D341Med (cell line): ENCODE results near the gene DPCD.
A peak's percentile ranks its signal among the peaks of the same experiment; 100 is the strongest.
"Not testable (repeated sequence)": the region's sequence is repeated elsewhere in the genome, so short reads cannot be mapped to it uniquely, and the experiment has no call there.

Experiments
- DNase-seq: peaks from one replicate; pipeline ENCODE4 v3.0.0; 2012; ENCODE audit warnings: low spot score

Gene DPCD

DNA sequence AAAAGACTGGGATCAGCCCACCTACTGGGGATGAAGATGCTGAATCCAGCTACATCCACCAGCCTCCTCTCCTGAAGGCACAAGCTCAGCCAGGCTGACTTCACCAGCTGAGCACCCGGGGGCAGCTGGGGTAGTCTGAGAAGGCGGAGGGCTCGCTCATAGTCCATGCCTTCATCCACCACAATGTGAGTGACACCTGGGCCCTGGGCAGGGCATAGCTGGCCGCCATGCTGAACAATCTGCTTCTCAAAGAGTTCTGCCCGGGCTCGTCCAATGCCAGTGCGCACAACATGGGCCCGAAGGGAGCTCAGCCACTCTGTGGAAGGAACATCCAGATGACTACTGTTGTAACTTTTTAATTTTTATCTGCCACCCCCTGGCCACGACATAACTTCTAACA lies 2.3 kb upstream of the DPCD start:
- no peak for DNase-seq

DNA sequence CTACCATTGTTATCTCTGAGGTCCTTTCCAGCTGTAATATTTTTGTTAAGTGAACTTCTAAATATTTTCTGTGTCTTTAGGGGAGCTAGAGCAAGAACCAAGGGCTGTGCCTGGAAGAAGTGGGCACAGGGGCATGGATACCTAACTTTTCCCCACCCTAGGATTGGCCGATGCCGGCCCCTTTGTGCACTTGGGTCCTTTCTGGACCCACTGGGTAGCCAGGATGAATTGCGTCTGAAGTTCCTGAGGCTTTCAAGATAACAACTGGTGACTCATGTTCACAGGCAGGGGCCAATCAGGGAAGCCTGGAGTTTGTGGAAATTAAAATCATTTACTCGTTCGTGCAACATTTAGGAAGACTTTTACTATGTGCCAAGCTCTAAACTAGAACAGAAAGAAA lies 758 bp downstream of the DPCD start:
- no peak for DNase-seq

DNA sequence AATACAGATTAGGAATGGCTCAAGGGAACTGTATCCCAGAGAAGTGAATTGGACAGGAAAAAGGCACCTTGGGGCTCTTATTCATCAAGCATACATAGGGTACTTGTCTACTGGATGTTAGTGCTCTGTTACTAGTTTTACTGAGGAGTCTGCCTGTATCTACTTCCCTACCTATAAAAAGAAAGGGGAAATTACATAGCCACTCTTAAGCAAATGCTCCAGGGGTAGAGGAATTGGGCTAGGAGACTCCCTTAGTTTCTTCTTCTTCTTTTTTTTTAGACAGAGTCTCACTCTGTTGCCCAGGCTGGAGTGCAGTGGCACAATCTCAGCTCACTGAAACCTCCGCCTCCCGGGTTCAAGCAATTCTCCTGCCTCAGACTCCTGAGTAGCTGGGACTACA lies 5.2 kb downstream of the DPCD start:
- DNase-seq = not testable (repeated sequence)

DNA sequence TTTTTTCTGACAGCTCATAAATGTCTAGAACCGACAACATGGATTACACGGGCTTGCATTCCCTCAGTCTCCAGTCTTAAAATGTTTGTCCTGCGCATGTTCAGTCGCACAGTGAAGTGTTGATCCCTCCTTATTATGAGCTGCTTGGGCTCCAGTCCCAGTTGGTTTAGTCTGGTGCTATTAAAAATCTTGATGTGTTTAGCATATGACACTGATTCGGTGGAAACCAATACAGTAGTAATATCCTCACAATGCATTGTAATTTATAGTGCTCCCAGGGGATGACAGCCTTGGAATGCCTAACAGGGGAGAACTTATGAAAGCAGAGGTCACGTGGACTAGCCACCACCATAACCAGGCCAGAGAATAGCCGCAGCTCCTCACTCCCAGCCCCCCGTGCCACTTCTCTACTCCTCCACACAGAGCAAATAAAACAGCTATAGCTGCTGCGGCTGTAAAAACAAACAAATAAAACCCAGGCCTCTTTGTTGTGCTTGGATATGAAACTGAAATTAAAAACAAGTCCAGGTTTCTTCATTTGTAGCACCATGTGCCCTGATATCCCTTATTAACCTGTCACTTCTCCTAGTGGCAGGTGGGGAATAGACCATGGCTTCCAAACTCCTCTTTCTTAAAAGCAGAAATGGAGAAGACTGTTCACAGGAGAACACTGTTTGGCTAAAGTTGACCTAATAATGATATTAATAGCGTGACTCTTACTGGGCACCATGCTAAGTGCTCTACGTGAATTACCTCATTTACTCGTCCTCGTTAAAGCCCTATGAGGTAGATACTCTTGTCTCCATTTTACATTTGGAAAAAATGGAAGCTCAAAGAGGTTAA lies 7.7 kb downstream of the DPCD start:
- DNase-seq = peak; percentile 50

DNA sequence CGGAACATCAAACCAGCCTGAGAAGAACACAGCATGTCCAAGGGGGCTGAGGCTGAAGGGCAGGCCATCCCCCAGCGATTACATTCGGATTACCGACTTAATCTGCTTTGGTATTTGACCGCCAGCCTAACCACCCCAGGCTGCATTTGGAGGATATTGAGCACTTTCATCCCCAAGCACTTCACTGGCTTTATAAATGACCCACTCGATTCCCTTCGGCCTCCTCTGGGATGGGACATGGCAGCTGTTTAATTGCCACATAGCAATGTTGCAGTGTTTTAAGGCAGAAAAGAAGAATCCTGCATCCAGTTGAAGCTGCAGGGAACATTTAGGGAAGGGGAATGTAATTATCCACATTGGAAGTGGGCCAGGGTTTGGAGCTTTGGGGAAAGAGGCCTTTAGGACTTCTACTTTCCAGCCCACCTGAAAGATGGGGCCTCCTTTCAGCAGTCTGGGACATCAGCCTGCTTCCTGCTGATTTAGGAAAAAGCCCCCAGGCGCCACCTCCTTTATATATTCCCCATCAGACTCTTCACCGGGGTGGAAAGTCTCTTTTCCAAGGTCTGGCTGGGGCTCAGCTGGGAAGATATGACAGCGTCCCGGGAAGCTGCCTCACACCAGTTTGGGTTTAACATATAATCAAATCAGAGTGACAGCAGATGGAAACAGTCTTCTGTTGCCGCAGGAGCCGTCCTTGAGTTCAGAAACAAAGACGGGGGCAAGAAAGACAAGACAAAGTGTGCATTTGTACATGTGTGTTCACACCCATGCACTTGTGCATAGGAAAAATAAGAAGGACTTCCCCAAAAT lies 9.2 kb downstream of the DPCD start:
- peak; percentile 49 for DNase-seq

DNA sequence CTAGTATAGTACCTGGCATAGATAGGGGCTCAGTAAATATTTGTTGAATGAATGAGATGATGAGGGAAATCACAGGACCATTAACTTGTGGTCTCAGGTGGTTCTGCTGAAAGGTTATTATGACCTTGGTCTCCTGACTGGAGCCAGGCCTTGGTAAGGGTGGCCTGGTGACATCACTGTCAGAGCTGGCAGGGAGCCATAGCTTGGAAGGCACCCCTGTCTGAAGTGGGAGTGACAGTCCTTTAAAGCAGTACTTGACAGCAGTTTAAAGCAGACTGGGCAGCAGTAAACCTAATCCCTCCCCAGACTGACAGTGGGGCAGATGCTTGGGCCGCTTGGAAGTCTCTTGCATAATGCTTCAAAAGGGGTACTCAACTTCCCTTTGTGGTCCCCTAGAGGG lies 13.4 kb downstream of the DPCD start:
- DNase-seq = no peak

DNA sequence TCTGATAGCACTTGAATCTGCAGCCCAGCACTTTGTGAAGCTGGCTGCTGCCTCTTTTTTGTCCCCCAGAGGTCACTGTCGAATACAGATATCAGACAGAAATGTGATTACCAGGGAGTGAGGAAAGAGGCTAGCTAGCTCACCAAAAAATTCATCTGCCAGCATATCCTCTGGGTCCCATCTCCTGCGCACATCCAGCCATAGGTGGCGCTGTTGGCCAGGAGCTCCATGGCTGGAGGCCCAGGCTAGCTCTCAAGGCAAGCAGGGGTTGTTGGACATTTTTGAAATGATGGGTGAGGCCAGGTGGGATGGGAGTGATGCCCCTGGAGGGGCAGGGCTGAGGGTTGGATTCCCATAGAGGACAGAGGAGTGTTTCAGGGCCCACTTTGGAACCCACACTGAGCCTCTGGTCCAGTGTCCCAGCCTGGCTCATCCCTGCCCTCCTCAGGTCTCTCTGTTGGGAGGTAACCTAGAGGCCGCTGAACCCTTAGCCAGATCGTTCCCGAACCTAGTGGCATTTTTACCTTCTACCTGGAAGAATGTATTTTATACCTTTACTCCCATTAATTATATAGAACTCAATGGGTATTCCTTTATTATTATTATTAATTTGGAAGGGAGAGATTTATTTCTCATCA lies 14.8 kb downstream of the DPCD start:
- peak; percentile 80 for DNase-seq

DNA sequence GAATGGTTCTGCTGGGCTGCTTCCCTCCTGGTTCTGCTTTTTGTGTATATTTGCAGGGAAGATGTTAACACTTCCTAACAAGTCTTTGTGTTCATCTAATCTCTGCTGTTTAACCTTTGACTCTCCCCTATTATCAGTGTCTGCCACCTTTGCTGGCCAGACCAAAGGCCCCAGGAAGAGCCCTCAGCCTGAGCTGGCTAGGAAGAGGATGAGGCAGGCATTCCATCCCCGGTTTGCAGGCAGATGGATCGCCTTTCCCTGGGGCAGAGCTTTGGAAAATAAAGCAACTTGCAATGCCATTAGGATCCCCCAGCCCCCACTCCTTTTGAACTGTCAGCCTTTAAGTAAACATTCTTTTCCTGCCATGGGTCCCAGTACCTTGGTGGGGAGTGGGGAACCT lies 19.0 kb downstream of the DPCD start:
- no peak for DNase-seq

DNA sequence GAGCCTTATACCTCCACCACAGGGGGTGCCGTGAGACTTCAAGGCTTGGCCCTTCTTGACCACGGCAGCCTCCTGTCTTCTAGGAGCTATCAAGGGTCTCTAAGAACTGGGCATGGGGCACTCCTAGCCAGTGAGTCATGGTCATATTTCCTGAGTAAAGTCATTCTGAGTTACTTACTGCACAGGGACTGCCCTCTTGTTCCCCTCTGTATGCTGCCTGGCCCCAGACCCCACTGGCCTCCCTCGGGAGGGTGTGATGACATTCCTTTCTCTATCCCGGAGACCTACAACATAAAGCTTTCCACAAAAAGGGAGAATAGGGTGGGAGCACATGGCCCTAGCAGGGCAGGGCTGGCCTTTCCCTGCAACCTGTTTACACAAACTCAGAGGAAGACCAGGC lies 21.4 kb downstream of the DPCD start:
- DNase-seq = no peak

DNA sequence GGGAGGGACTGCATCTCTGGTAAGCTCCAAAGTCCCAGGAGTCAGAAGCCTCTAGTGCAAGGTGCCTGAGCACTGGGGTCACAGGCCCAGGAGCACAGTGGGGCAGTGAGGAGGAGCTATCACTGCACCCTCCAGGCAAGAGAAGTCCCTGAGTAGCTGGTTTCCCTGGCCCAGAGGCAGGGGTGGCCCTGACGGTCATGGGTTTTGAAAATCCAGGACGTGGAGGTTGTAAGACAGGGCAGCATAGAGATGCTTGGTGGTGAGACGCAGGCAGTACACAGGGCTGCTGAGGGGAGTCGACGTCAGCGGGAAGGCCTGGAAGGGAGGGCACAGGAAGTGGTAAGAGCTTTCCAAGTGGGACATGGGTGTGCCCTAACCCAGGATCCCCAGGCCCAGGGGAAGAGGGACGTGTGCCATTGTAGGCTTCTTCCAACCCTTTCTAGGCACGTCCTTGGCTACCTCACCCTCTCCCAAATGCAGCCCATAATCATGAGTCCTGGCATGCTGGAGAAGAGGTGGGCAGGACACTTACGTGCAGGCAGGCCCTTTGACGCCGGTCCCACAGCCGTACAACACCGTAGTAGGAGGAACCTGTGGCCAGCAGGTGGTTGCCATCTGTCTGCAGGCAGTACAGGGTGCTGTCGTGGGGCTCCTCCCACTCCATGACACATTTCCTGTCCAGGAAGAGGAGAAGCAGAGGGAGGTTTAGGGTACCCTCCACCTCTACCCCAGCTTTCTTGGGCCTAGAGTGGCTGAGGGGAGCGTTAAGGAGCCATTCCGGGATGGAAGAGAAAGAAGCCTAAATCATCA lies 23.2 kb downstream of the DPCD start:
- DNase-seq = no peak

DNA sequence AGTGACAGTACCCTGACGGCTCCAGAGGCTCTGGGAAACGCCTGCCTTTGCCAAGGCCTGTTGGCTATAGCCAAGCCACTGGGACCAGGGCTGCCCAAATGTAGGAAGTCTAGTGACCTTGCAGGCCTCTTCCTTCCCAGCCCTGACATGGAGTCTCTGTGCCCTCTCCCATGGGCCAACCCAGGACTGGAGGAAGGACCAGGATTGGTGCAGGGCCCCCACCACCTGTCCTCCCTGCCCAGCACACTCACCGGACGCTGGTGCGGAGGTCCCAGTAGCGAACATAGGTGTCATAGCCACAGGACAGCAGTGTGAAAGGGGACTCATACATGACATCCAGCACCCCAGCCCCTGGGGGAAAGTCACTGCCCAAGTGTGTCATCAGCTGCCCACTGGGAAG lies 24.0 kb downstream of the DPCD start:
- no peak for DNase-seq

DNA sequence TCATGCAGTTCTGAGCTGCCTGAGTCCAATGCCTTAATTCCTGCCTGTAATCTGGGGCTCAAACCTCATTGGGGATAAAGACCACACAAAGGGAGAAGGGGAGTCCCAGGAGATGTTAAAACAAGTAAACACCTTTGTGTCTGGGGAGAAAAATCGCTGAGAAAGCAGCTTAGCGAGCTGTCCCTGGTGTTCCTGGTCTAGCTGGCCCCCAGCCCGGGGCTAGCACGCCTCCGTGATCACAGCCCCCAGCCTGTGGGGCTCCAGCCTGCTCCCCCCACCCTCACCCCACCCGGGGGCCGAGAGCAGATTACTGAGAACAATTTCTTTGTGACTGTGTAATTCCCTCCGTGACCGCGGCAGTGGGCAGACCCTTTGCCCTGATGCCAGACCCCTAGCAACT lies 24.8 kb downstream of the DPCD start:
- DNase-seq = peak; percentile 78

DNA sequence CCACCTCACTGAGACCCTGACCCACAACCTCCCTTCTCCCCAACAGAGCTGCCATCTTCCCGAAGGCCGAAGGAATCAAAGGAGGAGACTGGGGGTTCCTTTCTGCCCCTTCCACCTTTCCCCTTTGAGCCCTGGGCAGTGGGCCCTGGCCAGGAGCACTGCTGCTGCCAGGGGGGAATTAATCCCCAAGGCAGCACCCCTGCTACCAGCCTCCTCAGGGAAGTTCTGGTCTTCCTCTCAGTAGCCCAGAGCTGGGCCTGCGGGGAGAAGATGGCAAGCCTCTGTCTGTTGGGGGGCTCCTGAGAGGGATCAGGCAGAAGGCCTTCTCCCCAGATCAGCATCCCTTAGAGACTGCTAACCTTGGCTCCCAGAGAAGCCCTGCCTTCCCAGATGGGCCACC lies 25.5 kb downstream of the DPCD start:
- DNase-seq = no peak

DNA sequence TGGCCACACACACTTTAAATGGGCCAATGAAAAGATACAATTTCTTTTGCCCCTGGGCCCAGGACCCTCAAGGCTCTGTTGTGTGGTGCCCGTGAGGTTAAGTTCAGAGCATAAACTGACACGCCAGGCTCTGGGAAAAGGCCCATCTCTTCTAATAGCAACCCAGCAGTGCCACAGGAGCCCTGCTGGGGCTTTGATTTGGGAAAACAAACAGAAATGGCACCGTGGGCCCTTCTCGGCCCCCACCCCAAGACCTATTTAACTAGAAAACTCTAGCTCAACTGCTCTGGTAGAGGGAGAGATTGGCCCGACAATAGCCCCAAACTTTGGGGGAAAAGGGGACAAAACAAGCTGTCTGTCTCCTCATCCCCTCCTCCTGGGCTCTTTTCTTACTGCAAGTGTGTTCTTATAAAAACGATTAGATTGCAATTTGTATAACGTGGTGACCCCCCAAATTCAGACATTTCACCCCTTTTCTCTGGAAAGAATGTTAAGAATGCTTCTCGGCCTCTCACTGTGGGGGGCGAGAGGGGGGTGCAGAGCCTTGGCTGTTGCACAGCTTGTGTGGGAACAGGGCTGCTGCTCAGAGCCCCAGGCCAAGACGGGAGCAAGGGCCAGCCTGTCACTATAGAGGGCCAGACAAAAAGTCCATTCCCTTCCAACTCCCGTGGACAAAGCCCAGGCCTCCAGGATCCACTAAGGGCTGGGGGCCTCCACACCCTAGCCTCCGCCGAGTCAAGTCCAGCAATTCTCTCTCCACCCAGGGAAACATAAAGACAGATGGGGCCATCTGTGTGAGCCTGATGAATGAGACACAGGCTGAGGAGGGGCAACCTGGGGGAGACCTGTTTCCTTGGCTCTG lies 26.8 kb downstream of the DPCD start:
- no peak for DNase-seq

DNA sequence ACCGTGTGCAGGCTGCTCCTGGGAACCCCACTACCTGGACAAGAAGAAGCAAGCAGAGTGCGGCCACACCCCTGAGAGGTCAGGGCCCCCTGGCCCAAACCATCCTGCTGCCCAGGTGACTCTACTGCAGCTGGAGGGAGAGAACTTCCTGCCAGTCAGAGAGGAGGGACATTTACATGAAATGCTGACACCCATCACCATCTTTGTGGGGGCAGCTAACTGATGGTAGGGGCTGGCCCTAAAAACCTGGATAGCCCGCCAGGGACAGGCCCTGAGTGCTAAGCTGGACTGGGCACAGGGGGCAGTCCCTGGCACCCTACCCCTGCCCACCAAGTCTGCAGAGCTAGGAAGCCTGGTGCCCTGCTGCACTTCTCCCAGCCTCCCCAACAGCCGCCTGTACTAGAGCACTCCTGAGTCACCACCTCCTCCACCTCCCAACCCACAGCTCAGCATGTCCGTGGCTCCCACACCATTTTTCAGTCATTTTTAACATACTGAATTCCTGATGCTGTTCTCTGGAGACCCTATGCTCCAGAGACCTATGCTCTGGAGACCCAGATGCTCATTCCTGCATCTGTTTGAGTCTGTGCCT lies 27.5 kb downstream of the DPCD start:
- no peak for DNase-seq

DNA sequence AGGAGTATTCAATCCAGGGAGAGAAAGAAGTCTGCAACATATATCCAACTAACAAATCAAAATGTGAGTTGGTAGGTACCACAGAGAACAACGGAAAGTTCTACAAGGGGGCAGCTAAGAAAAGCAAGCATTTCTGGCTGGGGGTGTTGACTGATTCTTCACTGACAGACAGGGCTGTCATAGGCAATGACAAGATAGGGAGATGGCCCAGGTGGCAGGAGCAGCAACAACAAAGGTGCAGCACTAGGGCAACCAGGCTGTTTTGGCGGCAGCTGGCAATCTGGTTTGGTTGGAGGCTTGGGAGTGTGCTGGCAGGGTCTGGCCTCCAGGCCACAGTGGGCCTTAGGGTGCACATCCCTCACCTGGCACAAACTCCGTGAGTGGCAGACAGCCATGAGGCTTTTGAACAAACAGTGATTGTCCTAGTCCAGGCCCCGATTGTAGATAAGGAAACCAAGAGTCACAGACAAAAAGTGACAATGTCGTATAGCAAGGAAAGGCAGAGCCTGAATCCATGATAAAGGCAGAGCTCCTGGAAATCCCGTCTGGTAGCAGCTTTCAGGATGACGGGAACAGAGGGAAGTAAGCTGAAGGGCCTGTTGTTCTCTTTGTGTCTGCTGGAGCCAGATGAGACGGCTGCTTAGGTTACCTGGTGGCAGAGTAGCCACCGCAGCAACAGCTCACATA lies 28.4 kb downstream of the DPCD start:
- DNase-seq = no peak

DNA sequence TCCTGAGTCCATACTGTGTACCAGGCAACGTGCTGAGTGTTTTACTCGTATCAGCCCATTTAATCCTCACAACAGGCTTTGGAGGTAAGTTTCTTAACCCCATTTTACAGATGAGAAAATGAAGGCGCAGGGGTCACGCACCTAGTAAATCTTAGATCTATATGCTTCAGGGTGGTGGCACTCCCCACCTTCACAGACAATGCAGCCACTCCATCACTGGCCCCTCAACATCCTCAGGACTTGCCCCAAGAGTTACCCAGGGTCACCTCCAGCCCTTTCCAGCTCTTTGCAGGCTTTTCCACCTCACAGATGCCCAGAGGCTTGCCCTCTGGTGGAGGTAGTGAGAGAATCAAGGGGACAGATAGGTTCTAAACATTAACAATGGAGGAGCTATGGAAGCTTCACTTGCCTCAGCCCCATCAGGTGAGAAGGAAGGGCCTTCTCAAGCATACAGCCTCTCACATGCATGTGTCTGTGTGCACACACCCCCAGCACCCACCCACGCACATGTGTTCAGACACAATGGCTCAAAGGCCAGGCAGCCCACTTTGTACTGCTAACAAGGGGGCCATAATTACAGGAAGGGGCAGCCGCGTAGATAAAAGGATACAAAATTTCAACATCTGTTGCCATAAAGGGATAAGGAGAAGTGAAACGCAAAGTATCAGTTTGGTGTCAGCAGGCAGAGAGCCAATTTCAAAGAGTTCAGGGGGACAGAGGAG lies 29.1 kb downstream of the DPCD start:
- no peak for DNase-seq

DNA sequence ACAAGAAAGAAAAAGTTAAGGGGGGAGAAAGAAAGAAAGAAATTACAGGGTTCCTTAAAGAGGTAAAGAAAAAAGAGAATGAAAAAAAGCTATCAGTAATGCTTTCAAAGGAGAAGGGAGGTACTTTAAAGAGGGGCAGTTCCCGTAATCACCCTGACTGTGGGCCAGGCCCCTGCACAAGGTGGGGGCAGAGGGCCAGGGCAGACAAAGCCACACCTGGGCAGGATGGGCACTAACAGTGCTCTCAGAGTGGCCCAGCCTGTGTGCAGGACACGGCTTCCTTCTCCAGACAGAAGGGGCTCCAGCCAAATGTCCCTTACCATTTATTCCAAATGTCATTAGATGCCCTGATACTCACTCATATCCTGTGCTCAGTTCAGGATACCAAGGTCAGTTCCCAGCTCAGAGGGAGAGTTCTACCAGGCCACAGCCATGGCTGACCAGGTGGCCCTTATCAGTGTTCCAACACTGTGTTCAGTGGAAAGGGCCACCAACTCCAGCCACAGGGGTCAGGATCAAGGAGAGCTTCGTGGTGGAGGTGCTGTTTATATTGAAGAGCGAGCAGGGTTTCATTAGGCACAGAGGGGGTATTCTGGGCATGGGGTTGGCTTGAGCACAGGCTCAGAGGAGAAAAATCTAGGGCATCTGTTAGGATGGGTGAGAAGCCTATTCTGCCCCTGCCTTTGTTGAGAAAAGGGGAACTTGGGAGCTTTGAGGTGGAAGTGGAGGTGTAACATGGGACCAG lies 29.9 kb downstream of the DPCD start:
- no peak for DNase-seq

DNA sequence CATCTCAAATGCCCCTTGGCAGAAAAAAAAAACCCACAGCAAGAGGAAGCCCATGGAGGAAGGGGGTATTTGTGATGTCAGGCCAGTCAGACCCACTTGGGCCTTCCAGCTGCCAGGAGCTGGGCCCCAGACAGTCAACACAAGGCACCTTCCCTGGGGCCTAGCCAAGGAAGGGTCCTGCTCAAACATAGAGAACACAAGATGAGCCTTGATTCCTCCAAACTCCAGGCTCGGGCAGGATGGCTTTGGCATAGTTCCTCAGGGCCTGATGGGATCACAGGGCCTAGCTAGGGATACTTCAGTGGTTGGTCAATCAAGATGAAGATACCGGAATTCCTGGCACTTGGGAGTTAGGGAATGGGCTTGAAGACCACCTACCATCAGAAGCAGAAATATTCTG lies 30.8 kb downstream of the DPCD start:
- DNase-seq = no peak
